HG03097 (cell line): ENCODE data around the gene ZNF513.
"Not testable (repeated sequence)": the region's sequence is repeated elsewhere in the genome, so short reads cannot be mapped to it uniquely, and the experiment has no call there.

Experiments used
- ATAC-seq: cut with Tn5 transposase; IDR thresholded peaks from one replicate; pipeline ENCODE4 v1.9.1; 2021; ENCODE audit not compliant: unreplicated experiment, low FRiP score

The ZNF513 gene

GRCh38 chr2:27362678-27363420 lies 17.7 kb downstream of the ZNF513 start:
- ATAC-seq, result no peak

- ATAC-seq, result peak; percentile 82
These were observed 24.0 kb downstream of the ZNF513 start, which contains the start of gene GTF3C2 for GRCh38 chr2:27356382-27357181. TSS of gene GTF3C2 (minus strand) at chr2:27356764. CDS start at chr2:27343554, 13,210 bp downstream.

- peak; percentile 32 for ATAC-seq
These were observed 24.5 kb downstream of the ZNF513 start for GRCh38 chr2:27356056-27356381.

- ATAC-seq, result no peak
These were observed 26.0 kb downstream of the ZNF513 start for GRCh38 chr2:27354597-27354927.

GRCh38 chr2:27353762-27354596 lies 26.6 kb downstream of the ZNF513 start:
- ATAC-seq, result no peak

GRCh38 chr2:27353386-27353761 lies 27.2 kb downstream of the ZNF513 start:
- ATAC-seq, result not testable (repeated sequence)

GRCh38 chr2:27351802-27352598 lies 28.5 kb downstream of the ZNF513 start:
- ATAC-seq, result no peak

- ATAC-seq, result no peak
These were observed 30.3 kb downstream of the ZNF513 start for GRCh38 chr2:27350106-27350693.

- ATAC-seq, result no peak
These were observed 32.9 kb downstream of the ZNF513 start for GRCh38 chr2:27347641-27348040.

- no peak for ATAC-seq
These were observed 44.4 kb downstream of the ZNF513 start for GRCh38 chr2:27336173-27336572.

GRCh38 chr2:27335311-27335710 lies 45.2 kb downstream of the ZNF513 start:
- no peak for ATAC-seq
